ENCODE data around the gene YEATS2. TPM values are rescaled to one million over a fixed set of nuclear protein-coding genes. Genes with fewer than 3 reads are reported as not detected.
"Not testable (repeated sequence)": the region's sequence is repeated elsewhere in the genome, so short reads cannot be mapped to it uniquely, and the experiment has no call there.

YEATS2 gene
- total and polyA plus RNA-seq, 8 donors: 3.1 to 68.8 (median 20.0) TPM

DNA sequence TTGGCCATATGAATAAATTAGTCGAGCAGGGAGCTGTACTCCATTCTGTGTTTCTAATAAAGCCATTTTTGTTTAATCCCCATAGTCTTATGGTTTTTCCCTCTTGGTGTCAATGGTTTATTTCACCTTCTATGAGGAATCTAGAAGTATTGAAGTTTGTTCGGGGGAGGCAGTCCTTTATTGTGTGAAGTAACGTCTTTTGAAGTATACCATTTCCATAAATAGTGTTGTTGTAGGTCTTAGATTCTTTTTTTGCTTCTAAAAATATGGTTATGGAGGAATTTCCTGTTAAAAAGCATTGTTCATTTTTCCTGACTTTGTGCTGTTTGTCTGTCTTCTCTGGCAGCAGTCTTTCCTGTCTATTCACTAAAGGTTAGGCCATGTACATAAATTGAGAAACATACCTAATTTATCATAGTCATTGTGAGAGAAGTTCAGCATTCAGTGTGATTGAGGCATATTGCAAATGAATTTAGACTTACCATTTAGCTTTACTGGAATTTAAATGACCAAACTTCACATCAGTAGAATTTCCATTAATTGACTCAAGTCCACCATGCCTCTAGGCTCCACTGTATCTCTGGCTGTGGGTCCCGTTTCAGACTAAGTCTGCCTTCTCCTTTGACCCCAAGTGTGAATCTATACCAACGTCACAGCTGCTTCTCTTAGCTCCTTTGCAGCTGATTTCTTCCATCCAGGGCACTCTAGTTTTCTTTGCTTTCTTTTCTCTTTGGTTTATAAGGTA is 37.3 kb downstream of the YEATS2 start:
- H3K9me3 ChIP-seq: no peaks in the 10 kb centered on the region
- intact Hi-C loops (cut with DNase I; ENCODE audit: low total_unique reads): no loop called here
- no peak overlapping the region for H3K27ac ChIP-seq
- 81 to 94% (median 88%) methylated on average over 5 of the region's 5 CpGs for WGBS, 5 donors
- no peak for DNase-seq
- H3K4me1 ChIP-seq: no peaks in the 10 kb centered on the region
- H3K27me3 ChIP-seq: no peaks in the 10 kb centered on the region
- H3K36me3 ChIP-seq: peaks cover 10 to 81% (median 72%) of the 10 kb centered on the region in 4 donors
- no peak overlapping the region for H3K4me3 ChIP-seq
- TF ChIP-seq, protein P1, sequence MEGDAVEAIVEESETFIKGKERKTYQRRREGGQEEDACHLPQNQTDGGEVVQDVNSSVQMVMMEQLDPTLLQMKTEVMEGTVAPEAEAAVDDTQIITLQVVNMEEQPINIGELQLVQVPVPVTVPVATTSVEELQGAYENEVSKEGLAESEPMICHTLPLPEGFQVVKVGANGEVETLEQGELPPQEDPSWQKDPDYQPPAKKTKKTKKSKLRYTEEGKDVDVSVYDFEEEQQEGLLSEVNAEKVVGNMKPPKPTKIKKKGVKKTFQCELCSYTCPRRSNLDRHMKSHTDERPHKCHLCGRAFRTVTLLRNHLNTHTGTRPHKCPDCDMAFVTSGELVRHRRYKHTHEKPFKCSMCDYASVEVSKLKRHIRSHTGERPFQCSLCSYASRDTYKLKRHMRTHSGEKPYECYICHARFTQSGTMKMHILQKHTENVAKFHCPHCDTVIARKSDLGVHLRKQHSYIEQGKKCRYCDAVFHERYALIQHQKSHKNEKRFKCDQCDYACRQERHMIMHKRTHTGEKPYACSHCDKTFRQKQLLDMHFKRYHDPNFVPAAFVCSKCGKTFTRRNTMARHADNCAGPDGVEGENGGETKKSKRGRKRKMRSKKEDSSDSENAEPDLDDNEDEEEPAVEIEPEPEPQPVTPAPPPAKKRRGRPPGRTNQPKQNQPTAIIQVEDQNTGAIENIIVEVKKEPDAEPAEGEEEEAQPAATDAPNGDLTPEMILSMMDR (IDR thresholded peaks at IDR 0.05): no peak
- no peak for TF ChIP-seq POLR2AphosphoS5 (IDR thresholded peaks at IDR 0.05)
- no peak for TF ChIP-seq POLR2A (IDR thresholded peaks at IDR 0.05)
- no peak for TF ChIP-seq EP300 (IDR thresholded peaks at IDR 0.05)

DNA sequence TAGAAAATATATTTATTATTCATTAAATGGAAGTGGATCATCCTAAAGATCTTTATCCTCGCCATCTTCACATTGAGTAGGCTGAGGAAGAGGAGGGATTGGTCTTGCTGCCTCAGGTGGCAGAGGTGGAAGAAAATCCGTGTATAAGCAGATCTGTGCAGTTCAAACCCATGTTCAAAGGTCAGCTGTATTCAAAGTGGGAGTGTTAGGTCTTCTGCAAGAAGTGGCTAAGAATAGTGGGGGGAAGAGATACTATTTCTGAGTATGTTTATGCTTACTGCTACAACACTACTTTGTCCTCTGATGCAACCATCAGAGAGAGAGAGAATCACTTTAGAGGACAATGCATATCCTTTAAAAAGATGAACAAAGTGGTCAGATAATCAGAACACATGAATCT is 39.5 kb downstream of the YEATS2 start:
- no peak for DNase-seq
- intact Hi-C loops (cut with DNase I; ENCODE audit: low total_unique reads): no loop called here
- no peak overlapping the region for H3K27ac ChIP-seq

DNA sequence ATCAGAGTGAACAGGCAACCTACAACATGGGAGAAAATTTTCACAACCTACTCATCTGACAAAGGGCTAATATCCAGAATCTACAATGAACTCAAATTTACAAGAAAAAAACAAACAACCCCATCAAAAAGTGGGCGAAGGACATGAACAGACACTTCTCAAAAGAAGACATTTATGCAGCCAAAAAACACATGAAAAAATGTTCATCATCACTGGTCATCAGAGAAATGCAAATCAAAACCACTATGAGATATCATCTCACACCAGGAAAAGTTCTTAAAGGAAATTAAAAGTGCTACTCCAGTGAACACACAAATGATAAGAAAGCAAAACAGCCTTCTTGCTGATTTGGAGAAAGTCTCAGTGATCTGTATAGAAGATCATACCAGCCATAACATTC is 42.6 kb downstream of the YEATS2 start:
- H3K4me1 ChIP-seq; H3K4me3 ChIP-seq; H3K27ac ChIP-seq; DNase-seq; intact Hi-C loops (cut with DNase I; ENCODE audit: low total_unique reads); H3K27me3 ChIP-seq; H3K9me3 ChIP-seq: not testable (repeated sequence)
- WGBS, 5 donors: 100% methylated on average over 1 of the region's 1 CpG; no CpG with 5 or more reads in 2 of the 5 donors
- H3K36me3 ChIP-seq: peaks cover 4 to 47% (median 43%) of the 10 kb centered on the region in 4 donors

More for the DNA sequence above, 39.5 kb downstream of the YEATS2 start:
- H3K4me3 ChIP-seq: no peak overlapping the region
- H3K36me3 ChIP-seq: peaks cover 10 to 61% (median 56%) of the 10 kb centered on the region in 4 donors
- H3K4me1 ChIP-seq: no peaks in the 10 kb centered on the region
- H3K27me3 ChIP-seq: no peaks in the 10 kb centered on the region
- WGBS, 5 donors: 76 to 81% (median 77%) methylated on average over 2 of the region's 2 CpGs
- TF ChIP-seq POLR2AphosphoS5 (IDR thresholded peaks at IDR 0.05) (no peak), POLR2A (IDR thresholded peaks at IDR 0.05) (no peak), EP300 (IDR thresholded peaks at IDR 0.05) (no peak)
- TF ChIP-seq, protein P1 (IDR thresholded peaks at IDR 0.05): no peak
- no peaks in the 10 kb centered on the region for H3K9me3 ChIP-seq

DNA sequence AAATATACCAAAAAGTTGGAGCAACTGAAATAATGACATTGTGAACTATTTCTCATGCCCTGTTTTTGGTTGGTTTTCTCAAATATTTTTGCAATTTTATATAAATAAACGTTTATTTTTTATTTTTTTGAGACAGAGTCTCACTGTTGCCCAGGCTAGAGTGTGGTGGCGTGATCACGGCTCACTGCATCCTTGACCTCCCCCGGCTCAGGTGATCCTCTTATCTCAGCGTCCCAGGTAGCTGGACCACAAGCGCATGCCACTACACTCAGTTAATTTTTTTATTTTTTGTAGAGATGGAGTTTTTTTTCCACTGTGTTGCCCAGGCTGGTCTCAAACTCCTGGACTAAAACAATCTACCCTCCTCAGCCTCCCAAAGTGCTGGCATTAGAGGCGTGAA is 45.6 kb downstream of the YEATS2 start:
- Histone ChIP-seq H3K27me3 (no peaks in the 10 kb centered on the region), H3K27ac (no peak overlapping the region), H3K36me3 (peaks cover 0 to 38% (median 30%) of the 10 kb centered on the region in 4 donors), H3K9me3 (no peaks in the 10 kb centered on the region), H3K4me3 (no peak overlapping the region), H3K4me1 (no peaks in the 10 kb centered on the region)
- DNase-seq: no peak
- 91 to 95% (median 94%) methylated on average over 7 of the region's 7 CpGs for WGBS, 5 donors
- intact Hi-C loops (cut with DNase I; ENCODE audit: low total_unique reads): no loop called here
- TF ChIP-seq, protein P1 (IDR thresholded peaks at IDR 0.05): no peak
- TF ChIP-seq POLR2AphosphoS5 (IDR thresholded peaks at IDR 0.05): no peak
- TF ChIP-seq POLR2A (IDR thresholded peaks at IDR 0.05): no peak
- TF ChIP-seq EP300 (IDR thresholded peaks at IDR 0.05): no peak

Data from stomach (tissue), 9 donors.